ENCODE results near the gene EML2.
"Not testable (repeated sequence)": the region's sequence is repeated elsewhere in the genome, so short reads cannot be mapped to it uniquely, and the experiment has no call there.

Gene EML2

DNA sequence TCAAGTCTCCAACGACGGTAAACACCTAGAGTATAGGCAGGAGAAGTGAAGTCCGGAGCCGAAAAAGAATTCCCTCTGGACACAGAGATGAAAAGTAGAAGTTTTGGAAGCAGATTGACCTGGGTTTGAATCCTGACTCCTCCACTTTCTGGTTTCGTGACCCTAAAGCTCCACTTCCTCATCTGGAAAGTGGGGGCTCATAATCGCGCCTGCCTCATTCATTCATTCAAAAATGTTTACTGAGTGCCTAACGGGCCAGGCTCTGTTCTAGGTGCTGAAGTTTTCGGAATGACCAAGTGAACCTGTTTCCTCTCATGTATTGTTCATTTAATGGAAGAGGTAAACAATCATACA lies 7.1 kb upstream of the EML2 start:
- no peak for DNase-seq (ENCODE audit: low spot score)

DNA sequence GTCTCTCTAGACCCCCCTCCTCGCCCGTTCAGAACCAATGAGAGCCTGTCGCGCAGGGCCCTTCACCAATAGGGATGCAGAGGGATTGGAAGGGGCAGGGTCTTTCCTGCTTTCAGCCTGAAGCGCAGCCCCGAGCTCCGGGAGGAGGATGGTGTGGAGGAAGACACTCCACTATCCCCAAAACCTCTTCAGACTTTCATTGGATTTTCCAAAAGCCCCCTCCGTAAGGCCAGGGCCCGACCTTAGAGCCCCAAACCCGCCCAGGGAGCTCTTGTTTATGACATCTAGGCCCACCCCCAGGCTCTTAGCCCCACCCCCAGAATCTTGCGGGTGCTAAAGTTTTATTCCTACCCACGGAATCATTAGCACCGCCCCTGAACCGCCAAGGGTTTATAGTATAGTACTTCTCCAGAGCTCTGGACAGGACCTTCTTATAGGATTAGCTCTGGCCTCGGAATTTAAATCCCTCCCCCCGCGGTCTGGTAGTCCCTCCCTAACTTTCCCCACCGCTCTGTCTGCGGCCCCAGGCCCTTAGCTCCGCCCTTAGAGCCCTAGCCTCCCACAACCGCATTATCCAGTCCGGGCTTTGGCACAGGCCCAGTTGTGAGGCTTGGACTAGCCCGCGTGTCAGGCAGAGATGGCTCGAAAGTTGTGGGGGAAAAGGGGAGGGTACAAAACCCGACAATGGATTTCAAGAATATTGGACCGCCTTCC lies 6.6 kb upstream of the EML2 start:
- DNase-seq (ENCODE audit: low spot score), result peak; percentile 89

DNA sequence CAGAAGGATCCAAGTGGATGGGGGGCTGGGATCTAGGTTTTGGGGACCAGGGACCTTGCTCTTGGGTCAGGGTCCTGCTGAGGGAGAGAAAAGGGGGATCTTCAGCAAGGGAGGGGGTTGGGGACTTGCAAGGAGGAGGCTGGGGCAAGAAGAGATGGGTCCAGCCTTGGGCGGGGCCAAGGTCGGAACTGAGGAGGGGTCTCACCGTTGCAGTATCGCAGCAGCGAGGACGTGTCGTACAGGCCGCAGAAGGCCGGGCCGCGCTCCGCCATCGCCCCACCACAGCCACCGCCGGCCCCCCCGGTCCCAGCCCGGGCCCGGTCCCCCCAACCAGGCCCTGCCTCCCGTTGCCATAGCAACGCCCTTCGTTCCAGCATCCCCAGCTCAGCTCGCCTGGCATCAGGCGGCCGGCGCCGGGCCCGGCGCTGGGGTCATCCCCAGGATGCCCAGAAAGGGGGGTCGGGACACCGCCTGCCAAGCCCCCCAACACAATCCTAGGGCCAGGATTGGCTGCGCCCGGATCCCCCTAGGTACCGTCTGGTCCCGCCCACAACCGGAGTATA lies 6.0 kb upstream of the EML2 start:
- DNase-seq (ENCODE audit: low spot score), result no peak

DNA sequence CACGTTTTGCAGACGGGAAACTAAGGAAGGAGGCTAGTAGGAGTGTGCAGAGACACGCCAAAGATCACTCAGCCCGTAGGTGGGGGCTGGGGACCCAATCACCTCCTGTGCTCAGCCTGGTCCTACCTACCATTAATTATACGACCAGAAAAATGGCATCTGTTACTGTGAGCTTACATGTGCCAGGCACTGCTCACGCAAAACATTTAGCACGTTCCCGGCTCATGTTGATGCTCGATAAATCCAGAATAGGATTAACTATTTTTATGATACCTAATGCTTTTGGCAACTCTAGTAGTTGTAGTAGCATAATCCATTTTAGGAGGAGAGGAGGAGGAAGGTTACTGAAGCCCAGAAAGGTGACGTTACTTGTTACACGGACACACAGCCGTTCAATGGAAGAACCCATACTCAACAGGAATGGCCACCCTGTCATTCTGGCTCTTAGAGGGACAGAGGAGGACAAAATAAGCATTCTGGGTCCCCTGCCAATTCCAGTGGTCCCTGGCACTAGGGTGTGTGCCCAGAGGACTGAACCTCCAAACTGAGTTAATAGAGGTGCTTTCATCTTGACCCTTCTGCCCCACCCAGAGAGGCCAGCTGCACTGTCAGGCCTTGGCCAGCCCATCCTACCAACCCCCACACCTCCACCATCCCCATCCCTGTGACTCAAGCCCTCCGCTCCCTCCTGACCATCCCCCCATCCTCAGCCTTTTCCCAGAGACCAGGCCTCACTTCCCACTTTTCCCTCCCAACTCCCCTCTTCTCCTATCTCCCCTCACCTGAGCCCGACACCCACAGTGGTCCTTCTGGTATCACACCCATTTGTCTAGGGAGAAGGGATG lies 5.0 kb upstream of the EML2 start:
- no peak for DNase-seq (ENCODE audit: low spot score)

DNA sequence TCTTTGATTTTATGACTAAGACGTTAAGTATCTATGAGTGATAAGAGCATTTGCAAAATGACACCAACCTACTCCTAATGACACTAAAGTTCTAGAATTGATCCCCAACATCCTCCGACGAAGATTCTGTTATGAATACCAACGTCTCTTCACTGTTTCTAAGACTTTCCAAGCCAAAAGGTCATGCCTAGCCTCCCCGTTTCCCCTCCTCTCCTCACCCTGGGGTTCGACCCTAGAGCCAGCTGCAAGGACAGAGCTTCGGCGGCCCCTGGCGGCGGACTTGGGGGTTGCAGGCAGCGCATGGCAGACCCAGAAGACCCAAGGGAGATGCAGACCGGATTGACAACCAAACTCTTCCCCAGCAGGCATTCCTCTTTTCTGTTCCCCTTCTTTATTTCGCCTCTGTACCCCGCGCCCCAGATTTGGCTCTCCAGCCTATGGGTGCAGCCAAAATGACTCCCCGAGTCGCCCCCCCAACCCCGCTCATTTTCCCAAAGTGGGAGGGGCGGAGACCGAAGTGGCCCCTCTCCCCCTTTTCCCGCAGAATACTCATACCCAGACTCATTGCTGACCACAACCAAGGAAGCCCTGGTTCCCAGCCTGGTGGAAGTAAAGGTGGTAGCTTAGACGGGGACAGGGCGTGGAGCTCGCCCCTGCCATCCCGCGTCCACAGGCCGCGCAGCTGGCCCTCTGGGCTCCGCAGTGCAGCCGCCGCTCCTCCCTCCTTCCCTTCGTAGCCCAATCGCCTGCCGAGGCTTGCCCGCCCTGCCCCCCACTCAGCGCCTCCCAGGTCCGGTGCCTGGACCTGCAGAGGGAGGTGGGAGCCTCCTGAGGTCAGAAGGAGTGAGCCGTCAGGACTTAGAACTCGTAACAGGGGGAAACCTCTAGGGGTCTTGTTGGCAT lies 4.1 kb upstream of the EML2 start:
- peak; percentile 91 for DNase-seq (ENCODE audit: low spot score)

DNA sequence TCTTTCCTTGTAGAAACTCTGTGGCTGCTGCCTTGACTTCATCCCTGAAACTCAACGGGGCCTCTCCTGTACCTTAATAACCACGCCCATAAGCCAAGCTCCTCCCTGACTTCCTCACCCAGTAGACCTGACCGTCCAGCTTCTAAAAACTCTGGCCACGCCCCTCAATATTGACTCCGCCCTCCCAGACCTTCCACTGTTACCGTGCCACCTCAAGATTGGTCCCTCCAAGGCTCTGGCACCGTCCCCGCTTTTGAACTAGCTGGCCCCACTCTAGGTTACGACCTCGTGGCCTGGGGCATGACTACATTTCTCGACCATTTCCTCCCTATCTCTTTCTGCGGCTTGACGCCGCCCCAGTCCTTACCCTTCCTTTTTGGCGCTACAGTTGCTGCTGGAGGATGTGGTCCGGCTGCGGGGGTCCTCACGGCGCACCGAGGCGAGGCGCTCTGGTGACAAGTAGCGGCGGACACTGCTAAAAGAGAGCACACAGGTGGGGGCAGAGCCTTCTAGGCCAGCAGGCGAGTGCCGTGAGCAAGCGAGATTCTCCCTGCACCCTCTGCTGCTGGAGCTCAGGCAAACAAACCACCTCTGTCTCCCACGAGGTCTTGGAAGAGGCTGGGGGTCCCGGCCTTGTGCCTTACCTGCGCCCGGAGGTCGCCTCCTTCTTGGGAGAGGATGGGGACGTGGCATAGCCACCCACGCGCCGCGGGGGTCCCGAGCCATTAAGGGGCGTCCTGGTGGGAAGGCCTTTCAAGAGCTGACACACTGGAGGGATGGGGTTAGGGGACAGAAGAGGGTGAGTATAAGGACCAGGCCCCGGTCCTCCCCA lies 2.3 kb upstream of the EML2 start:
- DNase-seq (ENCODE audit: low spot score), result peak; percentile 77

DNA sequence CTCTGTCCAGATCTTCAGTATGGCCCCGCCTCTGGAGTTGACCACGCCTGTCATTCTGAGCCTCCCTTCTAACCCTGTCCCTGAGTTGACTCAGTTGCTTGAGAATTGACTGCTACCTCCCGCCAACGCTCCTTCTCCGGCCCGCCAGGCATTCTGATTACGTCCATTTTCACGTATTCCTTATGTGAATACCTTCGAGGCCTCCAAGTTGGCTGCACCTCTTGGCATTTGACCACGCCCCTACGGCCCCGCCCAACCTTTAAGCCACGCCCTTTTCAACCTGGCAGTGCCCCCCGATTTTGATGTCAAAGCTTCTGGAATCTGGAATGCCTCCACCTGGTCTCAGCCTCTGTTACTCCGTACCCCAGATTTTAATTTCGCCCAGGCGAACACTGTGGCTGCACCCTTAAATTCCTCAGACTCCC lies 1.7 kb upstream of the EML2 start:
- DNase-seq (ENCODE audit: low spot score), result peak; percentile 10

DNA sequence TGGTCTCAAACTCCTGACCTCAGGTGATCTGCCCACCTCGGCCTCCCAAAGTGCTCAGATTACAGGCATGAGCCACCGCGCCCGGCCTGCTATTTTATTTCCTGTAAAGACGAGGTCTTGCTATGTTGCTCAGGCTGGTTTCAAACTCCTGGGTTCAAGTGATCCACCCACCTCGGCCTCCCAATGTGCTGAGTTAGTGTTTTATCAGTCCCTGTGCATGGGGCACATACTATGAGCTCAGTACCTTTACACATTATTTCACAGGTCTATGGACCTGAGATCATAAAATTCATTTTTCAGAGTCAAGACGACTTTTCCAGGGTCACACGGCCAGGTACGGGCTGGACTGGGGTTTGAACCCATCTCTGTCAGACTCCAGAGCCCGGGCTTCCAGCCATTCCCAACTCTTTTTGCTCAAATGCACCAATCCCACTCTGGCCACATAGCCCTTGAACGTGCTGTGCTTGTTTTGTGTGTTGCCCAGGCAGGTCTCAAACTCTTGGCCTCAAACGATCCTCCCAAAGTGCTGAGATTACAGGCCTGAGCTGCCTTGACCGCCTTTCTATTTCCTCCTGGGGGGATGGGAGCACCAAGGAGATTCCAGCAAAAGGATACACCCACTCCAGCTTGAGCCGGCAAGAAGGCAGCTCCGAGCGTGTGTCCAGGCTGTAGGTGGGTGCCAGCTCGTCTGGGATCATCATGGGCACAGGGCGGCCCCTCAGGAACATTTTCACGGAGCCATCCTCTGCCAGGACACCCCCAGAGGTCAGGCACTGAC lies 1.1 kb downstream of the EML2 start:
- DNase-seq (ENCODE audit: low spot score), result no peak

DNA sequence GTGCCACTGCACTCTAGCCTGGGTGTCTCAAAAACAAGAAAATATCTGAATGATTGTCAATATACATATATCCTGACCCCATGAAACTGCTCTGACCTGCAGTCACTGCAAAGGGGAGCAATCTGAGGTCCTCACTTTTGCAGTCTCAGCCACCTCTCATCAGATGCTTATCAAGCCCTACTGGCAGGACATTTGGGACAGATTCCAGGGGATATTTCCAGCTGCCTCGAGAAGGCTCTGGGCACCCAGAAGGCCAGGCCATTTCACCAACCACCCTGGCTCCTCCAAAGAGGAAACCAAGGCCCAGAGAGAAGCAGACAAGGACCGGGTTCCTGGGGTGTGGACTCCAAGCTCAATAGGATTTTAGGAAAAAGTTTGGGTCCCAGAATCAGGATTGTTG lies 2.3 kb downstream of the EML2 start:
- no peak for DNase-seq (ENCODE audit: low spot score)

DNA sequence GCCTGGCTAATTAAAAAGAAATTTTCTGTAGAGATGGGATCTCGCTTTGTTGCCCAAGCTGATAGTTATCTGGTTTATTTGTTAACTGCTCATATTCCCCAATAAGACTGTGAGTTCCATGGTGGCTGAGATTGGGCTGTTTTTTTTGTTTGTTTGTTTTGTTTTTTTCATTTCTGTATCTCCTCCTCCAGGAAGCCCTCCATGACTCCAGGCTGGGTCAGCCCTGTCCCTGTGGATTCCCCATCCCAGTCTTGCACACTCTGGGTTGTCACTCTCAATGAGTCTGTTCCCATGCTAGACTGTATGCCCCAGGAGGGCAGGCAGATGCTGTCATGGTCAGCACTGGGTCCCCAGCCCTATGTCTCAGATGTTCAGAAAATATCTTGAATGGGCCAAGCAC lies 2.9 kb downstream of the EML2 start:
- no peak for DNase-seq (ENCODE audit: low spot score)

DNA sequence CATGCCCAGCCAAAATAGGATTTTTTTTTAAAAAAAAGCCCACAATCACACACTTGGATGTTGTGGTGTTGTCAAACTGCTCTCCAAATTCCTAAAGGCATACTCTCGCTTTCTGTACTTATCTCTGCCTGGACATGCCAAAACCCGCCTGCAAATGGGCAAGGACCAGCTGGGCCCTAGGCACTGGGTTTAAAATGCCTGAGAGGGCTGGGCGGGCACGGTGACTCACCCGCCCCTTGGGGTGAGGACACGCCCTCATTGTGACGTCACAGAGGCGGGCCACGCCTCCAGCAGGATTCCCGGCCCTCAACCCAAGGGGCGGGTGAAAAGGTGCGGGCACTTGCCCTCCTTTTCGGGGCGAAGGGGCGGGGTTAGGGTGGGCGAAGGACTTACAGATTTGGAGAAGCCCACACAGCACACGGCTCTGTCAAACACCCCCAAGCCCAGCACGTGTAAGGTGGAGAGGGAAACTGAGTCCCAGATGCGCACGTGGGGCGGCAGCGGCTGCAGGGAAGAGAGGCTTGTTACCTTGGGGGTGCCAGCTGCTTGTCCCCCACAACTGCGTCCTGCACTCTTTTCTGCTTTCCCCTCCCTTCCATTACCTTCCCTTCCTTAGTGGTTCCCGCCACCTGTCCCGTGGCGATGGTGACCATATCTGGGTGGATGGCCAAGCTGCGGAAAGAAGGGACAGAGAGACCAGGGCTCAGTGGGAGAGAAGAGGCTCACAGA lies 6.6 kb downstream of the EML2 start:
- peak; percentile 25 for DNase-seq (ENCODE audit: low spot score)

DNA sequence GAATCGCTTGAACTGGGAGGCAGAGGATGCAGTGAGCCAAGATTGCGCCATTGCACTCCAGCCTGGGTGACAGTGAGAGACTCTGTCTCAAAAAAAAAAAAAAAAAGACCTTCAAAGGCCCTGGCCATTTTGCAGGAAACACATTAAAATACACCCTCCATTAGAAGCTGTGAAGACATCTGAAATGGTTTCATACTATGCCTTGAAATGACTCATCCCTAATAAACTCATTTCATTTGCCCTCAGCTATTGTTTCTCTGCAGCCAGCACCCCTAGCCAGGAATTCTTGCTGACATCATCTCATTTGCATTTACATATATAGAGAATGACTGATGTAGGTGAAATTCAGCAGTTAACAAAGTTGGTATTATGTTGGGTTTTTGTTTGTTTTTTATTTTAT lies 8.7 kb downstream of the EML2 start:
- DNase-seq (ENCODE audit: low spot score), result no peak

DNA sequence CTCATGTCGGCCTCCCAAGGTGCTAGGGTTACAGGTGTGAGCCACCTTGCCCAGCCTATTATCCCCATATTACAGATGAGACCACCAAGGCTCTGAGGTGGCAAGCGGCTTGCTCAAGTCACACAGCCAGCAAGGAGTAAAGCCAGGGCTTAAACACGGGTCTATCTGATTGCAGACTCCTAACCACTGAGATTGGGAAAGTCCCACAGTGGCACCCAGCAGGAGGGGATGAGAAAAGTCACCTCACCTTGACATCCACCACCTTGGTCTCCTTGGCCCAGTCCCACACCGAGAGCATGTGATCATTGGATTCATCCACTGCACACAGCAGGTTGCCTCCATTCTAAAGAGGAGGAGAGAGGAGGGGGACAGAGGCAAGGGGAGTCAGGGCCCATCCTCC lies 9.5 kb downstream of the EML2 start:
- no peak for DNase-seq (ENCODE audit: low spot score)

DNA sequence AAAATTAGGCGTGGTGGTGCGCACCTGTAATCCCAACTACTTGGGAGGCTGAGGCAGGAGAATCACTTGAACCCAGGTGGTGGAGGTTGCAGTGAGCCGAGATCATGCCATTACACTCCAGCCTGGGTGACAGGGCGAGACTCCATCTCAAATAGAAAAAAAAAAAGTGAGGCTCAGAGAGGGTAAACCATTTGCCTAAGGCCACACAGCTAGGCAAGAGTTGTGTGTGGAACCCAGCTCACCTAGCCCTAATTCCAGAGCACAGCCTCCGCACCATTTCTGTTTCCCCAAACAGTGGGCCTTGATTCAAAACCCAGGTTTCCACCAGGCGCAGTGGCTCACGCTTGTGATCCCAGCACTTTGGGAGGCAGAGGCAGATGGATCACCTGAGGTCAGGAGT lies 11.0 kb downstream of the EML2 start:
- not testable (repeated sequence) for DNase-seq (ENCODE audit: low spot score)

DNA sequence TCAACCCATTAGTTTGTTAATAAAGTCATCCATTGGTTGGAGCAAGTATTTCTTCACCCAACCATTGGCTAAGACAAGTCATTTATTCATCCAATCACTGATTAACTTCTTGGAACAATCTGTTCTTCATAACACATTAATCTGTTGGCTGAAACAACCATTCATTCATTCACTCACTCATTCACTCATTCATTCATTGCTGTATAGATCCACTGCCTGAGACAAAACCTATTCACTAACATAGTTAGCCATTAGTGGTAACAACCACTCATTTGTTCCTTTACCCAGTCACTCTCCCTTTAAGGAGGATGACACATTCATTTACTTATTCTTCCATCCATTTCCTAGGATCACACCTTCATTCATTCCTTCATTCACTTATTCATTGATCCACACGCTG lies 15.2 kb downstream of the EML2 start:
- no peak for DNase-seq (ENCODE audit: low spot score)

DNA sequence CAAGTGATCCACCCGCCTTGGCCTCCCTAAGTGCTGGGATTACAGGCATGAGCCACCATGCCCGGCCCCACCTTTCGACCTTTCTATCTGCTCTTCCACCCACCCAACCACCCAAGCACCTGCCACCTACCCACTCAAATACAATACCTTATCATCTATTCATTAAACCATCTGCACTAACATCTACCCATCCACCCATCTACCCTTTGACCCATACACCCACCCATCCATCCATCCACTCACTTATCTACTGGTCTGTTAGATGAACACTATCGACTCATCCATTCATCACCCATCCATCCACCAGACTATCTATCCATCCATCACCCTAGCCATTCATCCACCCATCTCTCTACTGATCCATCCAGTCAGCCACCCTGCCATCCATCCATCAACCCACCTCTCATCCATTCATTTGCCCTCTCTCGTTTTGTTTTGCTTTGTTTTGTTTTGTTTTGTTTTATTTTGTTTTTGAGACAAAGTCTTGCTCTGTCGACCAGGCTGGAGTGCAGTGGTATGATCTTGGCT lies 17.2 kb downstream of the EML2 start:
- no peak for DNase-seq (ENCODE audit: low spot score)

DNA sequence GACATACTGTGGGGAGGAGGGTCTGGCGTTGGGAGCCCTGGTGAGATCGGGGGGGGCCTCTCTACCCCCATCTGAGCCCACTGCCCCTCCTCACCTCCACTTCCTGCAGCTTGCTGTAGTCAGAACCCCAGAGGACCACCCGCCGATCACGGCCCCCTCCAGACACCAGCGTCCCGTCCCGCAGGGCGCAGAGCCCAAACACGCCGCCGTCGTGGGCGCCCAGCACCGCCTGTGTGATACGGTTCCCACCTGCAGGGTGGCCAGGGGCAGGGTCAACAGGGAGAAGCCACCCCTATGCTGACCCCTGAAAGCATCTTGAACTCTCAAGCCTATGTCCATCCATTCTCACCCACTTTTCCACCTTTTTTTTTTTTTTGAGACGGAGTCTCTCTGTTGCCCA lies 17.8 kb downstream of the EML2 start:
- no peak for DNase-seq (ENCODE audit: low spot score)

DNA sequence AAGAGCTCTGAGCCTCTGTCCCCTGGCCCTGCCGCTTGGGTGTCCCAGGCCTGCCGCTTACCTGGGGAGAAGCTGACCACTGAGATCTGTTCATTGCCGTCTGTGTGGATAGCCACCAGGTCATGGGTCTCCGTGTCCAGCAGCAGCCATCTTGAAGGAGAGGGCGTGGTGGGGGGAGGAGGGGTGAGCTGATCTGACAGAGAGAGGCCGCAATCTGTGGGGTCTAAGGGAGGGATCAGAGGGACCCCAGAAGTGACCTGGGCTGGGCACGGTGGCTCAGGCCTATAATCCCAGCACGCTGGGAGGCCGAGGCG lies 22.5 kb downstream of the EML2 start:
- no peak for DNase-seq (ENCODE audit: low spot score)

DNA sequence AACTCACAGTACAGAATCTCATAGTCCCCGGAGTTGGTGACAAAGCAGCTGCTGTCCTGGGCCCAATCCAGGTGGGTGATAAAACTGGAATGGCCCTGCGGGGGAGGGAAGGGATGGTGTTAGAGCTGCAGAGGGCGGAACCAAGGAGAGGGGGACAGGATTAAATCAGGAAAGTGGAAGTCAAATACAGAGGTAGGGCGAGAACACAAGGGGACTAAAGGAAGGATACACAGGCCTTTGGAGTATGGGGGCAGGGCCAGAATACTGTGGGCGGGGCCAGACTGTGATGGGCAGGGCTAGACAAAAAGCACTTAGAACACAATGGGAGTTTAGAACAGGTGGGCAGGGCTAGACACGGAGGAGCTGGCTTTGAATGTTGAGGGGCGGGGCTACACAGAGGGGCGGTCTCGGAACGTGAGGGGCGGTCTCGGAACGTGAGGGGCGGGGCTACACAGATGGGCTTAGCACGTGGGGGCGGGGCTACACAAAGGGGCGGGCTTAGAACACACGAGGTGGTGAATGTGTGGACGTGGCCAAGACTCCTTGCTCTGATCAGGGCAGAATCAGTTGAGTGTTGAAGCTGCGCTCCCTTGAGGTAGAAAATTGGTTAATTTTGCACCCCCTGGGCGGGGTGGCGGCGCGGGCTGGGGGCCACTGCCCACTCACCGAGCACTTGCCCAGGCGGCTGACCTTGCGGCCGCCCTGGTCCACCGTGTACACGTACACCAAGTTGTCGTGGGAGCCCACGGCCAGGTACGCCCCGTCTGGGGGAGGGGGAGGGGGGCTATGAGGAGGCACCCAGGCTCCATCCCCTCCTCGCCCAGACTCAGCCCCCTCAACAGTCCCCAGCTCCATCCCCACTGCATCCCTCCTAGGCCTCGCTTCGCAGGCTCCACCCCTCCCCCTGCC lies 23.1 kb downstream of the EML2 start:
- DNase-seq (ENCODE audit: low spot score), result peak; percentile 63

Data from CD4-positive, alpha-beta T cell treated with Interleukin-15 for 4 hours (primary cell).